ES-I3 (cell line): ENCODE results near the gene QSOX2.
"Not testable (repeated sequence)": the region's sequence is repeated elsewhere in the genome, so short reads cannot be mapped to it uniquely, and the experiment has no call there.

Experiments
- H3K36me3 ChIP-seq: 2 replicates; pipeline ENCODE4 v1.6.1; 2013; ENCODE audit warnings: mild to moderate bottlenecking, low read length, control low read depth, moderate library complexity; ENCODE audit not compliant: insufficient read depth
- H3K4me1 ChIP-seq: 2 replicates; pipeline ENCODE4 v1.6.1; 2013; ENCODE audit warnings: mild to moderate bottlenecking, control low read depth, low read length; ENCODE audit not compliant: insufficient read depth
- H3K9ac ChIP-seq: 2 replicates; pipeline ENCODE4 v1.6.1; 2013; ENCODE audit warnings: low read depth, mild to moderate bottlenecking, low read length, moderate library complexity
- H3K9me3 ChIP-seq: 2 replicates; pipeline ENCODE4 v1.6.1; 2013; ENCODE audit warnings: mild to moderate bottlenecking, low read length, moderate library complexity; ENCODE audit not compliant: control insufficient read depth, insufficient read depth

QSOX2 gene

GRCh38 chr9:136275655-136276429 lies 30.2 kb upstream of the QSOX2 start:
- H3K4me1 ChIP-seq: 0 out of 2 replicates have a peak, but pooled peaks cover 4% of the 10 kb centered on the region
- no peaks in the 10 kb centered on the region for H3K36me3 ChIP-seq
- H3K9me3 ChIP-seq: no peaks in the 10 kb centered on the region
- no peak overlapping the region for H3K9ac ChIP-seq

DNA sequence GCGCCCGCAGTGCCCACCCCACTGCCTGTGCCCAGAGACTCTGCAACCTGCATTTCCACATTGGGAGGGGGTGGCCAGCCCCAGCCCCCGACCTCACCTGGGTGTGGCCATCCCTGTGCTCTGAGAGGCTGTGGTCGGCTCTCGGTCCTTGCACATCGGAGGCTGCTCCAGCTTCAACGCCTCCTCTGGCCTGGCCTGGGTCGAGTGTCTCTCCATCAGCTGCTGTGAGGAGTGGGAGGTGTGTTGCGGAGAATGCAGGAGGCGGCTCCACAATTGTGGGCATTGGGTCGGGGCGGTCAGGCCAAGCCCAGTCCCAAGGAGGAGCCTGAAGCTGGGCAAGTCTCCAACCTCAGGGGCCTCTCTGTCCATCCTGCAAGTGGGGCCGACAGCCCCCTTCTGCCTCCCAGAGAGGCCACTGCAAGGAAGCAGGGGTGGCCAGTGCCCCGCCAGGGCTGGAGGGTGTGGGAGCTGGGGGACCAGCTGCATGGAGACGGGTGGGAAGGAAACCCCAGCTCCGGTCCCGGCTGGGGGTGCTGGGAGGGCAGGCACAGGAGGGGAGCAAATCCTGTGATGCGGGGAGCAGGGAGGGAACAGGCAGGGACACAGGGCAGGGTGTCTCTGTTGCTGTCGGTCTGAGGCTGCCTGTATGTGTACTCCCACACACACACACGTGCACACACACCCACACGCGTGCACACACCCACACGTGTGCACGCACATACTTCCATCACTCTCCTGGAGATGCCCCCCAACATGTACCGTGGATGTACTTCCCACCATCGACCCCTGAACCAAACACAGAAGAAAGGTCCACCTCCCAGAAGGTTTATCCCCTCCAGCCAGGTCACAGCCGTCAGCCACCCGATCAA lies 29.4 kb upstream of the QSOX2 start:
- Histone ChIP-seq H3K9me3 (no peaks in the 10 kb centered on the region), H3K4me1 (0 out of 2 replicates have a peak, but pooled peaks cover 4% of the 10 kb centered on the region), H3K9ac (no peak overlapping the region), H3K36me3 (no peaks in the 10 kb centered on the region)

DNA sequence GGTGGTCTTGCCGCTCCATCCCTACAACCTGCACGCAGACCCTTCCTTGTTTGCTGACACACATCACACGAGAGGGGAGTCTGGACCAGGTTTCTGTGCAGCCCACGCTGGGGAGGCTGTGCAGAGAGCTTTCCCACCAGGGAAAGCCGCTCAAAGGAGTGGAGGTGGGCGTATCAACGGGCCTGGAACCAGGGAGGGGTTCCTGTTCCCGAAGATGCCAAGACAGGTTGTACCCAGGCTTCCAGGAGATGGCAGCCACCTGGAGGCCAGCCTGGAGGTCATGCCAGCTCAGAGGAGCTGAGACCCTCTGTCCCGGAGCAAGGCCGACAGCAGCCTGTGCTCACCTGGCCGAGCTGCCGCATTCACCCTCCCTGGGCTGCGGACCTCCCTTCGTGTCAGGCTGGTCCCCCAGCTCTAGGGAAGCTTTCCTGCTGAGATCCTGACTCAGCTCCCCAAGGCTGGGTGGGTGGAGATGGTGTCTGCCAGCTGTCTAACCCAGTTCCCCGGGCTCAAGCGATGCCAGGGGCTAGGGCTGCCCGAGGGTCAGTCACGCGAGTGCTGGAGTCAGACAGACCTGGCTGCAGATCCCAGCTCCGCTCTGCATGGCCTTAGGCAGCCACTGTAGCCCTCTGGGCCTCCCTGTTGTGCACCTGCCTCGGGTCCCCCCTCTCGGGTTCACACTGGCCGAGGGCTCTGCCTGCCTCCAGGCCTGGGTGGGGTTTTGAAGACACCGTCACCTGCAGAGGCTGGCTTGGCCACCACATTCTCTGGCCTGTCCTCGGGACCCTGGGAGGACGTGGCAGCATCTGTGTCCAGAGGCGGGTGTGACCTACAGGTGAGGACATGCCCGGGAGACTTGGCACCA lies 28.5 kb upstream of the QSOX2 start:
- Histone ChIP-seq H3K36me3 (no peaks in the 10 kb centered on the region), H3K4me1 (0 out of 2 replicates have a peak, but pooled peaks cover 4% of the 10 kb centered on the region), H3K9ac (no peak overlapping the region), H3K9me3 (no peaks in the 10 kb centered on the region)

GRCh38 chr9:136273244-136273865 lies 27.7 kb upstream of the QSOX2 start:
- H3K9me3 ChIP-seq: no peaks in the 10 kb centered on the region
- H3K4me1 ChIP-seq: 0 out of 2 replicates have a peak, but pooled peaks cover 4% of the 10 kb centered on the region
- H3K9ac ChIP-seq: no peak overlapping the region
- H3K36me3 ChIP-seq: no peaks in the 10 kb centered on the region

- Histone ChIP-seq H3K9ac (no peak overlapping the region), H3K9me3 (no peaks in the 10 kb centered on the region), H3K4me1 (no peaks in the 10 kb centered on the region), H3K36me3 (no peaks in the 10 kb centered on the region)
These were observed 24.6 kb upstream of the QSOX2 start for GRCh38 chr9:136270173-136270705.

- Histone ChIP-seq H3K36me3 (no peaks in the 10 kb centered on the region), H3K9me3 (no peaks in the 10 kb centered on the region), H3K4me1 (no peaks in the 10 kb centered on the region), H3K9ac (no peak overlapping the region)
These were observed 23.1 kb upstream of the QSOX2 start for GRCh38 chr9:136268735-136269134.

- no peaks in the 10 kb centered on the region for H3K36me3 ChIP-seq
- H3K9ac ChIP-seq: no peak overlapping the region; the same call in 1 of the 2 replicates
- no peaks in the 10 kb centered on the region for H3K4me1 ChIP-seq
- no peaks in the 10 kb centered on the region for H3K9me3 ChIP-seq
These were observed 22.7 kb upstream of the QSOX2 start for GRCh38 chr9:136268318-136268717.

GRCh38 chr9:136267261-136268111 lies 21.9 kb upstream of the QSOX2 start:
- no peaks in the 10 kb centered on the region for H3K36me3 ChIP-seq
- H3K4me1 ChIP-seq: no peaks in the 10 kb centered on the region
- H3K9me3 ChIP-seq: no peaks in the 10 kb centered on the region
- H3K9ac ChIP-seq: peak overlapping the region; percentile 68; the same call in 1 of the 2 replicates

DNA sequence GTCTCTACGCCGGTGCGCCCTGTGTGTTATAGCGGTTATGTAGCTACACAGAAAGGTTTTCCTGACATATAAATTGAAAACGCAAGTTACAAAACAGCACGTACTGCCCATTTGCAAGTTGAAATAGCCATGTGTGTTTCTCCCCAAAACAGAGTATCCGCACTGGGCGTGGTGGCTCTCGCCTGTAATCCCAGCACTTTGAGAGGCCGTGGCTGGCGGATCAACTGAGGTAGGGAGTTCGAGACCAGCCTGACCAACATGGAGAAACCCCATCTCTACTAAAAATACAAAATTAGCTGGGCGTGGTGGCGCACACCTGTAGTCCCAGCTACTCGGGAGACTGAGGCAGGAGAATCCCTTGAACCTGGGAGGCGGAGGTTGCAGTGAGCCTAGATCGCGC lies 21.0 kb upstream of the QSOX2 start:
- H3K4me1 ChIP-seq, H3K36me3 ChIP-seq, H3K9me3 ChIP-seq: not testable (repeated sequence)
- H3K9ac ChIP-seq: peak overlapping the region; percentile 29; the same call in 1 of the 2 replicates

GRCh38 chr9:136265561-136266355 lies 20.1 kb upstream of the QSOX2 start:
- H3K4me1 ChIP-seq: no peaks in the 10 kb centered on the region
- H3K36me3 ChIP-seq: no peaks in the 10 kb centered on the region
- H3K9me3 ChIP-seq: no peaks in the 10 kb centered on the region
- H3K9ac ChIP-seq: no peak overlapping the region

GRCh38 chr9:136264441-136265405 lies 19.1 kb upstream of the QSOX2 start:
- no peak overlapping the region for H3K9ac ChIP-seq
- no peaks in the 10 kb centered on the region for H3K36me3 ChIP-seq
- peaks cover under 1% of the 10 kb centered on the region; the same call in 1 of the 2 replicates for H3K4me1 ChIP-seq
- no peaks in the 10 kb centered on the region for H3K9me3 ChIP-seq
